ENCODE data around the gene UGT1A10.

DNA sequence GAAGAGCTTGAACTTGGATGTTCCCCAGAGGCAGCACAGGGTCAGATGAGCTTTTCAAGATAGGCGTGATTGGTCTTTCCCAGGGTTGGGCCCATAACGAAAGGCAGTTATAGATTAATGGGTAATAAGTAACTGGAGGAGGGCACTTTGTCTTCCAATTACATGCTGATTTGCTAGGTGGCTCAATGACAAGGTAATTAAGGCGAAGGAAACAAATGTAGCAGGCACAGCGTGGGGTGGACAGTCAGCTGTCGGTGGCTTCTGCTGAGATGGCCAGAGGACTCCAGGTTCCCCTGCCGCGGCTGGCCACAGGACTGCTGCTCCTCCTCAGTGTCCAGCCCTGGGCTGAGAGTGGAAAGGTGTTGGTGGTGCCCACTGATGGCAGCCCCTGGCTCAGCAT is 82.3 kb downstream of the UGT1A10 start, which contains the start of gene UGT1A4:
- TF ChIP-seq CTCF (IDR thresholded peaks at IDR 0.05) (no peak), POLR2A (IDR thresholded peaks at IDR 0.05) (no peak)
